22Rv1 (cell line): ENCODE results near the gene CCL24.
"Not testable (repeated sequence)": the region's sequence is repeated elsewhere in the genome, so short reads cannot be mapped to it uniquely, and the experiment has no call there.

Experiments used
- CTCF ChIP-seq: fragments of 450-650 bp; IDR thresholded peaks from 2 replicates; pipeline ENCODE4 v1.5.1; 2017; ENCODE audit warnings: mild to moderate bottlenecking
- ZFX ChIP-seq: fragments of 450-650 bp; IDR thresholded peaks from 2 replicates; pipeline ENCODE4 v1.6.1; 2017; ENCODE audit warnings: antibody characterized with exemption, borderline replicate concordance

GRCh38 chr7:75854813-75855345, 41.3 kb upstream of the CCL24 start:
- not testable (repeated sequence) for TF ChIP-seq CTCF, ZFX
